HepG2 (cell line): Measurements from ENCODE around the gene FAM174C. TPM values are rescaled to one million over a fixed set of nuclear protein-coding genes. Genes with fewer than 3 reads are reported as not detected.

Experiments used
- ATF7-NPFF ChIP-seq: sonication (generic); formaldehyde crosslinking; IDR thresholded peaks from 2 replicates; pipeline ENCODE4 v1.8.1; 2023; ENCODE audit warnings: mild to moderate bottlenecking, low read depth, missing genetic modification reagents, moderate library complexity
- CREBL2 ChIP-seq: sonication (generic); formaldehyde crosslinking; IDR thresholded peaks from 2 replicates; pipeline ENCODE4 v1.8.1; 2023; ENCODE audit warnings: missing genetic modification reagents, mild to moderate bottlenecking, borderline replicate concordance
- ELF4 ChIP-seq: sonication (generic); formaldehyde crosslinking; IDR thresholded peaks from 2 replicates; pipeline ENCODE4 v1.5.0; 2020; ENCODE audit warnings: missing genetic modification reagents, mild to moderate bottlenecking, moderate library complexity, borderline replicate concordance
- ERF ChIP-seq: IDR thresholded peaks from 2 replicates; pipeline ENCODE4 v1.6.1; 2018; ENCODE audit warnings: missing biosample characterization, missing genetic modification reagents
- HDAC2 ChIP-seq: sonication (generic); formaldehyde crosslinking; IDR thresholded peaks from 2 replicates; pipeline ENCODE4 v1.4.0; 2020; ENCODE audit warnings: missing genetic modification reagents
- HNRNPL ChIP-seq: fragments of 200-400 bp; formaldehyde crosslinking; IDR thresholded peaks from 2 replicates; pipeline ENCODE4 v1.6.1; 2017; ENCODE audit warnings: mild to moderate bottlenecking, low read depth, low read length
- HOXD1 ChIP-seq: sonication (generic); formaldehyde crosslinking; IDR thresholded peaks from 2 replicates; pipeline ENCODE4 v1.5.0; 2020; ENCODE audit warnings: missing genetic modification reagents
- JUN ChIP-seq: sonication (generic); formaldehyde crosslinking; IDR thresholded peaks from 2 replicates; pipeline ENCODE4 v1.4.0; 2020; ENCODE audit warnings: mild to moderate bottlenecking, missing genetic modification reagents
- KLF6 ChIP-seq: IDR thresholded peaks from 2 replicates; pipeline ENCODE4 v1.8.0; 2016; ENCODE audit warnings: missing biosample characterization, missing genetic modification reagents
- NFYB ChIP-seq: sonication (generic); formaldehyde crosslinking; IDR thresholded peaks from 2 replicates; pipeline ENCODE4 v1.4.0; 2020; ENCODE audit warnings: missing genetic modification reagents
- SALL1 ChIP-seq: sonication (generic); formaldehyde crosslinking; IDR thresholded peaks from 2 replicates; pipeline ENCODE4 v1.8.0; 2022; ENCODE audit warnings: mild to moderate bottlenecking, missing genetic modification reagents
- SMYD3 ChIP-seq: sonication (generic); formaldehyde crosslinking; IDR thresholded peaks from 2 replicates; pipeline ENCODE4 v1.8.1; 2023; ENCODE audit warnings: mild to moderate bottlenecking, missing genetic modification reagents
- SP5 ChIP-seq: IDR thresholded peaks from 2 replicates; pipeline ENCODE4 v1.6.1; 2016; ENCODE audit warnings: low read depth, borderline replicate concordance
- STAG1 ChIP-seq: sonication (generic); formaldehyde crosslinking; IDR thresholded peaks from 2 replicates; pipeline ENCODE4 v1.4.0; 2020; ENCODE audit warnings: missing genetic modification reagents
- YEATS2 ChIP-seq: sonication (generic); formaldehyde crosslinking; IDR thresholded peaks from 2 replicates; pipeline ENCODE4 v1.4.0; 2020; ENCODE audit warnings: missing genetic modification reagents, borderline replicate concordance
- ZBTB39 ChIP-seq: sonication (generic); formaldehyde crosslinking; IDR thresholded peaks from 2 replicates; pipeline ENCODE4 v1.5.0; 2020; ENCODE audit warnings: missing genetic modification reagents
- ZNF205 ChIP-seq: IDR thresholded peaks from 2 replicates; pipeline ENCODE4 v1.6.1; 2018; ENCODE audit warnings: missing biosample characterization, missing genetic modification reagents
- polyA plus RNA-seq, 8 experiments: library from polyadenylated mRNA; depleted of rRNA in 3 of 8; stranded (reverse) in 7 of 8; unstranded in 1 of 8; fragments of >200 nt; fragmentation: Illumina TruSeq in 4 of 8; extraction: Trizol in 4 of 8; gene quantifications; 2 replicates each; pipeline versions ENCODE4 v1.2.1 to v1.2.3, GENCODE V29; 2011 to 2016; ENCODE audit warnings: low read depth in 4 of 8, missing spikeins in 1 of 8, mixed read lengths in 1 of 8; ENCODE audit not compliant: insufficient read depth in 1 of 8
- total RNA-seq, 5 experiments: library from RNA; depleted of rRNA; stranded (reverse); fragments of >200 nt; fragmentation: Illumina TruSeq; extraction: Trizol; gene quantifications; 2 replicates each; pipeline ENCODE4 v1.2.3, GENCODE V29; 2016; ENCODE audit warnings: low read depth in 1 of 5
- TF ChIP-seq, protein P1 (sequence below): sonication (generic); formaldehyde crosslinking; IDR thresholded peaks from 2 replicates; pipeline ENCODE4 v1.4.0; 2020; ENCODE audit warnings: missing genetic modification reagents
- TF ChIP-seq, protein P2 (sequence below): sonication (generic); formaldehyde crosslinking; IDR thresholded peaks from 2 replicates; pipeline ENCODE4 v1.4.0; 2020; ENCODE audit warnings: missing genetic modification reagents
- TF ChIP-seq, protein P3 (sequence below): sonication (generic); formaldehyde crosslinking; IDR thresholded peaks from 2 replicates; pipeline ENCODE4 v1.4.0; 2020; ENCODE audit warnings: mild to moderate bottlenecking, missing genetic modification reagents
- TF ChIP-seq, protein P4 (sequence below): sonication (generic); formaldehyde crosslinking; IDR thresholded peaks from 2 replicates; pipeline ENCODE4 v1.4.0; 2020; ENCODE audit warnings: missing genetic modification reagents, mild to moderate bottlenecking, borderline replicate concordance

Gene FAM174C
- total and polyA plus RNA-seq, 2 of the 13 experiments (the other 11 are each of a cell fraction or from before 2014, with no cell fraction given): 19.5 to 31.3 TPM

DNA sequence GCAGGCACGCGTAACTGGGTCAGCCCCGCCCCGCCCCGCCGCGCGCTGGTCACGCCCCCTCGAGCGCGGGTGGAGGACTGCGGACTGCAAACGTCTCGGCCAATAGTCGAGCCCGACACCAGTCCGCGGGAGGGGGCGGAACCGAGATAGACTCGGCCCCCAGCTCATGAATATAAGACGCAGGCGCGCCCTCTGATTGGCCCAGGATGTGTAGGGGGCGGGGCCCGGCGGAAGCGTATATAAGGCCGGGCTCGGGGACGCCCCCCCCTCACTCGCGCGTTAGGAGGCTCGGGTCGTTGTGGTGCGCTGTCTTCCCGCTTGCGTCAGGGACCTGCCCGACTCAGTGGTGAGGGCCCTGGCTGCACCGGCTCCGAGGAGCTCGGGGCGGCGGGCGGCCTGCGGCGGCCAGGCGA is 6.3 kb upstream of the FAM174C start, which contains the start of gene CIRBP (continued):
- TF ChIP-seq, protein P1, sequence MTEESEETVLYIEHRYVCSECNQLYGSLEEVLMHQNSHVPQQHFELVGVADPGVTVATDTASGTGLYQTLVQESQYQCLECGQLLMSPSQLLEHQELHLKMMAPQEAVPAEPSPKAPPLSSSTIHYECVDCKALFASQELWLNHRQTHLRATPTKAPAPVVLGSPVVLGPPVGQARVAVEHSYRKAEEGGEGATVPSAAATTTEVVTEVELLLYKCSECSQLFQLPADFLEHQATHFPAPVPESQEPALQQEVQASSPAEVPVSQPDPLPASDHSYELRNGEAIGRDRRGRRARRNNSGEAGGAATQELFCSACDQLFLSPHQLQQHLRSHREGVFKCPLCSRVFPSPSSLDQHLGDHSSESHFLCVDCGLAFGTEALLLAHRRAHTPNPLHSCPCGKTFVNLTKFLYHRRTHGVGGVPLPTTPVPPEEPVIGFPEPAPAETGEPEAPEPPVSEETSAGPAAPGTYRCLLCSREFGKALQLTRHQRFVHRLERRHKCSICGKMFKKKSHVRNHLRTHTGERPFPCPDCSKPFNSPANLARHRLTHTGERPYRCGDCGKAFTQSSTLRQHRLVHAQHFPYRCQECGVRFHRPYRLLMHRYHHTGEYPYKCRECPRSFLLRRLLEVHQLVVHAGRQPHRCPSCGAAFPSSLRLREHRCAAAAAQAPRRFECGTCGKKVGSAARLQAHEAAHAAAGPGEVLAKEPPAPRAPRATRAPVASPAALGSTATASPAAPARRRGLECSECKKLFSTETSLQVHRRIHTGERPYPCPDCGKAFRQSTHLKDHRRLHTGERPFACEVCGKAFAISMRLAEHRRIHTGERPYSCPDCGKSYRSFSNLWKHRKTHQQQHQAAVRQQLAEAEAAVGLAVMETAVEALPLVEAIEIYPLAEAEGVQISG: no peak
- peak; percentile 72; the same call in 1 of the 2 replicates for TF ChIP-seq SP5 (CRISPR knock-in tag)
- TF ChIP-seq ZNF205 (CRISPR knock-in tag): no peak
- 0 out of 2 replicates have a peak, but pooled peaks have one; percentile 43 for TF ChIP-seq JUN (CRISPR knock-in tag)
- TF ChIP-seq ZBTB39 (CRISPR knock-in tag): no peak
- TF ChIP-seq KLF6: peak; percentile 28; the same call in 1 of the 2 replicates
- peak; percentile 75 for TF ChIP-seq NFYB (CRISPR knock-in tag)
- peak; percentile 48 for TF ChIP-seq SALL1 (CRISPR knock-in tag)
- TF ChIP-seq ERF: peak; percentile 17; the same call in 1 of the 2 replicates
- TF ChIP-seq YEATS2 (CRISPR knock-in tag): peak; percentile 47; the same call in 1 of the 2 replicates
- TF ChIP-seq CREBL2: no peak
- peak; percentile 64; the same call in 1 of the 2 replicates for TF ChIP-seq ATF7-NPFF (CRISPR knock-in tag)
- TF ChIP-seq HDAC2 (CRISPR knock-in tag): no peak
- TF ChIP-seq SMYD3: no peak
- TF ChIP-seq, protein P2, sequence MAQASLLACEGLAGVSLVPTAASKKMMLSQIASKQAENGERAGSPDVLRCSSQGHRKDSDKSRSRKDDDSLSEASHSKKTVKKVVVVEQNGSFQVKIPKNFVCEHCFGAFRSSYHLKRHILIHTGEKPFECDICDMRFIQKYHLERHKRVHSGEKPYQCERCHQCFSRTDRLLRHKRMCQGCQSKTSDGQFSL (CRISPR knock-in tag): peak; percentile 98
- TF ChIP-seq STAG1: no peak
- TF ChIP-seq, protein P3, sequence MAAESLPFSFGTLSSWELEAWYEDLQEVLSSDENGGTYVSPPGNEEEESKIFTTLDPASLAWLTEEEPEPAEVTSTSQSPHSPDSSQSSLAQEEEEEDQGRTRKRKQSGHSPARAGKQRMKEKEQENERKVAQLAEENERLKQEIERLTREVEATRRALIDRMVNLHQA (CRISPR knock-in tag): no peak
- peak; percentile 33; the same call in 1 of the 2 replicates for TF ChIP-seq HOXD1 (CRISPR knock-in tag)
- 0 out of 2 replicates have a peak, but pooled peaks have one; percentile 39 for TF ChIP-seq HNRNPL
- TF ChIP-seq ELF4 (CRISPR knock-in tag): no peak
- TF ChIP-seq, protein P4, sequence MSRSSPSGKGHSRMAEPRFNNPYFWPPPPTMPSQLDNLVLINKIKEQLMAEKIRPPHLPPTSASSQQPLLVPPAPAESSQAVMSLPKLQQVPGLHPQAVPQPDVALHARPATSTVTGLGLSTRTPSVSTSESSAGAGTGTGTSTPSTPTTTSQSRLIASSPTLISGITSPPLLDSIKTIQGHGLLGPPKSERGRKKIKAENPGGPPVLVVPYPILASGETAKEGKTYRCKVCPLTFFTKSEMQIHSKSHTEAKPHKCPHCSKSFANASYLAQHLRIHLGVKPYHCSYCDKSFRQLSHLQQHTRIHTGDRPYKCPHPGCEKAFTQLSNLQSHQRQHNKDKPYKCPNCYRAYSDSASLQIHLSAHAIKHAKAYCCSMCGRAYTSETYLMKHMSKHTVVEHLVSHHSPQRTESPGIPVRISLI: 0 out of 2 replicates have a peak, but pooled peaks have one; percentile 23
